Dermis blood vessel endothelial cell (primary cell): ENCODE results near the gene SLC25A21. TPM values are rescaled to one million over a fixed set of nuclear protein-coding genes. Genes with fewer than 3 reads are reported as not detected.
A peak's percentile ranks its signal among the peaks of the same experiment; 100 is the strongest.
"Not testable (repeated sequence)": the region's sequence is repeated elsewhere in the genome, so short reads cannot be mapped to it uniquely, and the experiment has no call there.

Source experiments
- DNase-seq: peaks from one replicate; pipeline ENCODE4 v3.0.0; 2010
- total RNA-seq: library from RNA; depleted of rRNA; stranded (reverse); fragments of >200 nt; gene quantifications from 2 replicates; pipeline ENCODE4 v1.2.3, GENCODE V29; 2014

The SLC25A21 gene
- total RNA-seq = 0.74 and 9.7 TPM in 2 replicates

- DNase-seq = peak; percentile 85
Observed at GRCh38 chr14:37172024-37172869, at the start of gene SLC25A21. TSS of gene SLC25A21 (minus strand) at chr14:37172606.

- DNase-seq = no peak
Observed at GRCh38 chr14:37221073-37221472, 48.7 kb upstream of the SLC25A21 start.

- no peak for DNase-seq
Observed at GRCh38 chr14:37215345-37215744, 42.9 kb upstream of the SLC25A21 start.

GRCh38 chr14:37213016-37213415, 40.6 kb upstream of the SLC25A21 start:
- DNase-seq = peak; percentile 65

- no peak for DNase-seq
Observed at GRCh38 chr14:37210448-37210847, 38.0 kb upstream of the SLC25A21 start.

- not testable (repeated sequence) for DNase-seq
Observed at GRCh38 chr14:37209617-37210016, 37.2 kb upstream of the SLC25A21 start.

- DNase-seq = not testable (repeated sequence)
Observed at GRCh38 chr14:37205623-37206605, 33.5 kb upstream of the SLC25A21 start.

- no peak for DNase-seq
Observed at GRCh38 chr14:37203423-37203822, 31.0 kb upstream of the SLC25A21 start.

GRCh38 chr14:37202812-37203211, 30.4 kb upstream of the SLC25A21 start:
- DNase-seq = no peak

- DNase-seq = peak; percentile 52
Observed at GRCh38 chr14:37202265-37202664, 29.9 kb upstream of the SLC25A21 start.

GRCh38 chr14:37201724-37202123, 29.3 kb upstream of the SLC25A21 start:
- no peak for DNase-seq

GRCh38 chr14:37198907-37199306, 26.5 kb upstream of the SLC25A21 start:
- no peak for DNase-seq

GRCh38 chr14:37198273-37198598, 25.8 kb upstream of the SLC25A21 start:
- no peak for DNase-seq

- DNase-seq = peak; percentile 93
Observed at GRCh38 chr14:37197421-37198272, 25.2 kb upstream of the SLC25A21 start, which contains the start of gene MIPOL1. TSS of gene MIPOL1 (plus strand) at chr14:37197937. CDS start at chr14:37247889, 49,952 bp downstream.

GRCh38 chr14:37196604-37197420, 24.4 kb upstream of the SLC25A21 start:
- DNase-seq = peak; percentile 13

GRCh38 chr14:37195327-37195726, 22.9 kb upstream of the SLC25A21 start:
- peak; percentile 88 for DNase-seq

GRCh38 chr14:37194698-37195097, 22.3 kb upstream of the SLC25A21 start:
- DNase-seq = no peak

GRCh38 chr14:37189733-37190132, 17.3 kb upstream of the SLC25A21 start:
- not testable (repeated sequence) for DNase-seq

- DNase-seq = not testable (repeated sequence)
Observed at GRCh38 chr14:37187840-37188577, 15.6 kb upstream of the SLC25A21 start.

GRCh38 chr14:37187294-37187693, 14.9 kb upstream of the SLC25A21 start:
- DNase-seq = no peak

- no peak for DNase-seq
Observed at GRCh38 chr14:37186865-37187264, 14.5 kb upstream of the SLC25A21 start.
